Measurements from ENCODE around the gene BMPR1A. TPM values are rescaled to one million over a fixed set of nuclear protein-coding genes. Genes with fewer than 3 reads are reported as not detected.
A peak's percentile ranks its signal among the peaks of the same experiment; 100 is the strongest.

The BMPR1A gene
- total RNA-seq, 1 experiment from 2014 or later, result 24.3 TPM

- Histone ChIP-seq H3K27ac (peak overlapping the region; percentile 34; the same call in 1 of the 2 replicates), H3K79me2 (ENCODE audit: low read depth) (no peaks in the 10 kb centered on the region), H3K27me3 (ENCODE audit: insufficient read depth, low read depth) (no peaks in the 10 kb centered on the region), H2AFZ (peak overlapping the region; percentile 86), H3F3A (ENCODE audit: insufficient read depth, low read depth) (no peaks in the 10 kb centered on the region), H3K36me3 (ENCODE audit: low read depth) (no peaks in the 10 kb centered on the region), H4K20me1 (ENCODE audit: insufficient read depth) (no peaks in the 10 kb centered on the region), H3K4me3 (peak overlapping the region; percentile 78; the same call in 1 of the 2 replicates), H3K9me3 (ENCODE audit: insufficient read depth, low read depth) (no peaks in the 10 kb centered on the region), H3K9me2 (ENCODE audit: insufficient read depth) (no peaks in the 10 kb centered on the region), H3K4me1 (replicated peaks; ENCODE audit: insufficient read depth) (no peaks in the 10 kb centered on the region), H3K4me2 (peak overlapping the region; percentile 66)
- CTCF ChIA-PET, result no interaction called here
- POLR2A ChIA-PET (ENCODE audit: unreplicated experiment), result no interaction called here
- BruUV-seq (replicated peaks), result no TSS peak
- peak; percentile 70 for TF ChIP-seq CTCF (conservative IDR thresholded peaks at IDR 0.05)
- no peak for TF ChIP-seq EZH2 (IDR thresholded peaks at IDR 0.05; ENCODE audit: low read depth)
- intact Hi-C loops (cut with micrococcal nuclease; ENCODE audit: unreplicated experiment), result loop anchor here (5.0 to 10.0 kb wide), 3 partner anchors 46 to 251 kb away; partner anchors contain the start of gene BMPR1A
- DNase-seq, result peak; percentile 56 to 85
These were observed 45.4 kb upstream of the BMPR1A start for GRCh38 chr10:86710987-86711512.

GRCh38 chr10:86711513-86712316, 44.7 kb upstream of the BMPR1A start:
- peak in 1 of 2 experiments; percentile 24 for DNase-seq
- no peaks in the 10 kb centered on the region for H3K4me1 ChIP-seq (replicated peaks; ENCODE audit: insufficient read depth)
- H3F3A ChIP-seq (ENCODE audit: insufficient read depth, low read depth), result no peaks in the 10 kb centered on the region
- H4K20me1 ChIP-seq (ENCODE audit: insufficient read depth), result no peaks in the 10 kb centered on the region
- peak overlapping the region; percentile 78 for H3K4me3 ChIP-seq
- TSS peak; percentile 66 for BruUV-seq (replicated peaks)
- H3K9me3 ChIP-seq (ENCODE audit: insufficient read depth, low read depth), result no peaks in the 10 kb centered on the region
- H3K4me2 ChIP-seq, result peak overlapping the region; percentile 84
- H2AFZ ChIP-seq, result peak overlapping the region; percentile 88
- H3K27ac ChIP-seq, result peak overlapping the region; percentile 34; the same call in 1 of the 2 replicates
- intact Hi-C loops (cut with micrococcal nuclease; ENCODE audit: unreplicated experiment), result loop anchor here (5.0 to 10.0 kb wide), 3 partner anchors 46 to 251 kb away; partner anchors contain the start of gene BMPR1A
- POLR2A ChIA-PET (ENCODE audit: unreplicated experiment), result no interaction called here
- CTCF ChIA-PET, result no interaction called here
- H3K27me3 ChIP-seq (ENCODE audit: insufficient read depth, low read depth), result no peaks in the 10 kb centered on the region
- H3K9me2 ChIP-seq (ENCODE audit: insufficient read depth), result no peaks in the 10 kb centered on the region
- TF ChIP-seq EZH2 (IDR thresholded peaks at IDR 0.05; ENCODE audit: low read depth), result no peak
- no peak for TF ChIP-seq CTCF (conservative IDR thresholded peaks at IDR 0.05)
- H3K36me3 ChIP-seq (ENCODE audit: low read depth), result no peaks in the 10 kb centered on the region
- H3K79me2 ChIP-seq (ENCODE audit: low read depth), result no peaks in the 10 kb centered on the region

GRCh38 chr10:86712317-86712707, 44.1 kb upstream of the BMPR1A start:
- BruUV-seq (replicated peaks), result no TSS peak
- no peaks in the 10 kb centered on the region for H3K4me1 ChIP-seq (replicated peaks; ENCODE audit: insufficient read depth)
- intact Hi-C loops (cut with micrococcal nuclease; ENCODE audit: unreplicated experiment), result loop anchor here (5.0 to 10.0 kb wide), 3 partner anchors 45 to 250 kb away; partner anchors contain the start of gene BMPR1A
- H3K36me3 ChIP-seq (ENCODE audit: low read depth), result no peaks in the 10 kb centered on the region
- H3K4me3 ChIP-seq, result peak overlapping the region; percentile 78
- no peaks in the 10 kb centered on the region for H3K9me2 ChIP-seq (ENCODE audit: insufficient read depth)
- no peaks in the 10 kb centered on the region for H3K27me3 ChIP-seq (ENCODE audit: insufficient read depth, low read depth)
- no peaks in the 10 kb centered on the region for H4K20me1 ChIP-seq (ENCODE audit: insufficient read depth)
- no peaks in the 10 kb centered on the region for H3K9me3 ChIP-seq (ENCODE audit: insufficient read depth, low read depth)
- H2AFZ ChIP-seq, result peak overlapping the region; percentile 88
- no peak for TF ChIP-seq EZH2 (IDR thresholded peaks at IDR 0.05; ENCODE audit: low read depth)
- no peak for TF ChIP-seq CTCF (conservative IDR thresholded peaks at IDR 0.05)
- no peak overlapping the region for H3K27ac ChIP-seq
- no peak for DNase-seq
- peak overlapping the region; percentile 84 for H3K4me2 ChIP-seq
- ChIA-PET CTCF (no interaction called here), POLR2A (ENCODE audit: unreplicated experiment) (interaction anchor here (0.6 kb wide), 1 partner anchor 228 kb away, joined by 4 read pairs; no protein-coding TSS in a partner anchor)
- no peaks in the 10 kb centered on the region for H3F3A ChIP-seq (ENCODE audit: insufficient read depth, low read depth)
- no peaks in the 10 kb centered on the region for H3K79me2 ChIP-seq (ENCODE audit: low read depth)

All from PC-9 (cell line).